ENCODE measurements around the gene CATSPERD. TPM values are rescaled to one million over a fixed set of nuclear protein-coding genes. Genes with fewer than 3 reads are reported as not detected.

CATSPERD gene
- total and polyA plus RNA-seq, 2 of the 4 experiments (the other 2 are of a cell fraction) = not detected

DNA sequence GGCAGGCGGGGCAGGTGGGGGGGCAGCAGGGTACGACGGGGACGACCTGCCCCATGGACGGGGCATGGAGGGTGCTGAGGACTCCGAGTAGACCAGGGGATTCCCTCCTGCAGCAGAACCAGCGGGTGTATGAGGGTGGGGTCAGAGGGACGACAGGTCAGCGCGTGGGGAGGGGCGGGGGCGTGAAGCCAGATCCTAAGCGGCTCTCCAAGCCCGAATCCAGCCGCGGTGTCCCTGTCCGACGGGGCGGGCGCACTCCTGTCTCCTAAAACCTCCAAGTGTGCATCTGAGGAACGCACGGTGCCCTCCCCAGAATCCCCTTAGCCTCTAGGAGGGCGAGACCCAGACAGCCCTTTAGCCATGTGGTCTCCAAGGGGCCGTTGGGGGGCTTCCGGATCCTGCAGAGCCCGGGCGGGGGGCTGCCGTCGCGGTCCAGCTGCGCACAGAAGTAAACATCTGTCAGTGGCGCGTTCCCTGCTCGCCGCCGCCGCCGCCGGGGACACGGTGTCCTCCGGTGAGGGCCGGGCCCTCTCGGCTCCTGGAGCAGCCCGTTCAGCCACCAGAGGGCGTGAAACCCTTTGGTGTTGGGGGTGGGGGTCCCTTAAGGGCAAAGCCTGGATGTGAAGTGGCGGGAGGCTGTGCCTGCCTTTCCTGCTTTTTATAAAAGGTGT lies 85.2 kb downstream of the CATSPERD start (continued):
- TF ChIP-seq MAZ (IDR thresholded peaks at IDR 0.05; ENCODE audit: borderline replicate concordance, low read depth, low read length) = peak; percentile 82; the same call in 1 of the 2 replicates
- no peak for TF ChIP-seq POLR2A (IDR thresholded peaks at IDR 0.05; ENCODE audit: low read depth, low read length)

DNA sequence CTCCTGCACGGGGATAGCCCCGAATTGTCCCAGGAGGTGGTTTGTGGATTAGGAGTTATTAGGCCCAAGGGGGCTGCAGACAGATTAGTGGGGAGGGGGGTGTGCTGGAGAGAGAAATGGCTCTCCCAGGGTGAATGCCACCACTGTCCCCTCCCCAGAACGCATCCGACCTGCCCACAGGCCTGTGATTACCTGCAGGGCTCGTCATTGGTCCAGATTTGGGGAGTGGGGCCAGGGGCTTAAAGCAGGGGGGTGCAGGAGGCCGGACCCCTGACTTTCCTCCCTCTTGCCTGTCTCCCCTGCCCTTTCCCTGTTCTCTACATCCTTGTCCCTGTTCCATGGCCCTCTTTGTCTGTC lies 85.7 kb downstream of the CATSPERD start:
- Histone ChIP-seq H2BK120ac (ENCODE audit: low read depth, low read length) (no peak overlapping the region; the same call in 1 of the 2 replicates), H4K8ac (ENCODE audit: low read depth in 2 of 2, low read length in 2 of 2) (no peak overlapping the region), H2BK15ac (ENCODE audit: low read depth, low read length) (no peak overlapping the region), H3K18ac (ENCODE audit: low read depth, low read length) (no peak overlapping the region), H3K9me1 (ENCODE audit: insufficient read depth, low read length) (no peaks in the 10 kb centered on the region), H3K4me1 (ENCODE audit: control insufficient read depth, insufficient read depth, low read length) (peaks cover 3% of the 10 kb centered on the region; the same call in 1 of the 2 replicates), H4K20me1 (ENCODE audit: insufficient read depth, low read length) (no peaks in the 10 kb centered on the region), H3K4me3 (ENCODE audit: insufficient read depth, low read depth, low read length) (no peak overlapping the region), H3K9me3 (ENCODE audit: control insufficient read depth, insufficient read depth, low read length) (no peaks in the 10 kb centered on the region), H3K4me2 (ENCODE audit: low read depth, low read length) (no peak overlapping the region), H2AK5ac (ENCODE audit: low read depth, low read length) (no peak overlapping the region), H3K27ac (ENCODE audit: insufficient read depth, low read length) (no peak overlapping the region), H3K4ac (ENCODE audit: low read depth, low read length) (no peak overlapping the region), H3K23ac (ENCODE audit: low read depth, low read length) (no peak overlapping the region), H3K79me1 (ENCODE audit: low read depth in 1 of 2, low read length in 2 of 2) (no peaks in the 10 kb centered on the region), H4K91ac (ENCODE audit: insufficient read depth, low read depth, low read length) (no peak overlapping the region), H3K14ac (replicated peaks; ENCODE audit: low read depth, low read length) (no peak overlapping the region), H4K5ac (ENCODE audit: low read depth, low read length) (no peak overlapping the region), H2BK20ac (ENCODE audit: low read depth, low read length) (no peak overlapping the region), H3K36me3 (ENCODE audit: control insufficient read depth, insufficient read depth, low read length) (no peaks in the 10 kb centered on the region), H2AFZ (replicated peaks; ENCODE audit: low read length, poor library complexity) (peak overlapping the region; percentile 73), H3K9ac (ENCODE audit: low read depth, low read length) (no peak overlapping the region), H3K56ac (ENCODE audit: extremely low read depth, insufficient read depth, low read length) (no peak overlapping the region), H2AK9ac (replicated peaks; ENCODE audit: low read depth, low read length, poor library complexity) (no peak overlapping the region), H3K27me3 (ENCODE audit: control insufficient read depth, insufficient read depth, low read length) (peaks cover 21% of the 10 kb centered on the region), H2BK5ac (ENCODE audit: low read depth, low read length, poor library complexity, severe bottlenecking) (no peak overlapping the region)
- POLR2A ChIA-PET (ENCODE audit: unreplicated experiment) = no interaction called here
- ATAC-seq (ENCODE audit: low read depth) = no peak
- no peak for DNase-seq
- WGBS, 2 experiments (ENCODE audit: extremely low coverage in 2 of 2, insufficient read length in 1 of 2) = no CpG with 5 or more reads among the region's 6 CpGs
- in situ Hi-C loops (cut with MboI; ENCODE audit: low sequenced_read_pairs) = loop anchor here (10.0 kb wide), 1 partner anchor 219 kb away; no protein-coding TSS in a partner anchor
- intact Hi-C loops (cut with micrococcal nuclease) = loop anchor here (10.0 kb wide), 1 partner anchor 159 kb away; no protein-coding TSS in a partner anchor
- dilution Hi-C loops (cut with HindIII; ENCODE audit: low sequenced_read_pairs, unreplicated experiment) = no loop called here
- TF ChIP-seq MAZ (IDR thresholded peaks at IDR 0.05; ENCODE audit: borderline replicate concordance, low read depth, low read length) (no peak), POLR2A (IDR thresholded peaks at IDR 0.05; ENCODE audit: low read depth, low read length) (no peak), CHD1 (IDR thresholded peaks at IDR 0.05; ENCODE audit: low read depth, low read length) (no peak), BHLHE40 (IDR thresholded peaks at IDR 0.05; ENCODE audit: low read depth, low read length) (no peak), NFE2L2 (IDR thresholded peaks at IDR 0.05; ENCODE audit: low read depth, low read length) (no peak), RFX5 (IDR thresholded peaks at IDR 0.05; ENCODE audit: low read depth, low read length) (no peak), MXI1 (IDR thresholded peaks at IDR 0.05; ENCODE audit: borderline replicate concordance, low read depth, low read length) (no peak), RCOR1 (IDR thresholded peaks at IDR 0.05; ENCODE audit: insufficient replicate concordance, low read length) (no peak), RAD21 (IDR thresholded peaks at IDR 0.05; ENCODE audit: low read length) (no peak), MAFK (IDR thresholded peaks at IDR 0.05; ENCODE audit: low read depth, low read length) (no peak), ELK1 (IDR thresholded peaks at IDR 0.05; ENCODE audit: borderline replicate concordance, low read depth, low read length) (no peak)
- BruUV-seq (replicated peaks) = no TSS peak
- CTCF ChIA-PET = interaction anchor here (1.4 kb wide), 1 partner anchor 84 kb away, joined by 4 read pairs; no protein-coding TSS in a partner anchor
